Neuronal stem cell (in vitro differentiated cells): ENCODE data around the gene BBS9.

ENCODE experiments used
- DNase-seq: peaks from one replicate; pipeline ENCODE4 v3.0.0-alpha.2; 2013; ENCODE audit warnings: low spot score
- H2AFZ ChIP-seq: one replicate; pipeline ENCODE4 v1.6.1; 2013; ENCODE audit warnings: mild to moderate bottlenecking, low read length, inconsistent platforms
- H2AK5ac ChIP-seq: 2 replicates; pipeline ENCODE4 v1.6.1; 2013; ENCODE audit warnings: low read depth, mild to moderate bottlenecking, inconsistent platforms, low read length, moderate library complexity, mixed read lengths
- H2BK120ac ChIP-seq: 2 replicates; pipeline ENCODE4 v1.6.1; 2013; ENCODE audit warnings: low read depth, mild to moderate bottlenecking, inconsistent platforms, low read length, moderate library complexity, mixed read lengths
- H2BK12ac ChIP-seq: one replicate; pipeline ENCODE4 v1.6.1; 2013; ENCODE audit warnings: low read length, inconsistent platforms
- H2BK15ac ChIP-seq: 2 replicates; pipeline ENCODE4 v1.6.1; 2013; ENCODE audit warnings: mild to moderate bottlenecking, low read length, inconsistent platforms, mixed read lengths
- H2BK5ac ChIP-seq: one replicate; pipeline ENCODE4 v1.6.1; 2013; ENCODE audit warnings: inconsistent platforms, mild to moderate bottlenecking, low read length, moderate library complexity
- H3K14ac ChIP-seq: one replicate; pipeline ENCODE4 v1.6.1; 2013; ENCODE audit warnings: low read length, inconsistent platforms
- H3K18ac ChIP-seq: 2 replicates; pipeline ENCODE4 v1.6.1; 2013; ENCODE audit warnings: low read length, inconsistent platforms
- H3K23ac ChIP-seq: 2 replicates; pipeline ENCODE4 v1.6.1; 2013; ENCODE audit warnings: low read depth, mild to moderate bottlenecking, mixed read lengths, low read length, inconsistent platforms; ENCODE audit not compliant: poor library complexity
- H3K27ac ChIP-seq: replicated peaks from 3 replicates; pipeline ENCODE4 v1.5.1; 2013; ENCODE audit warnings: low read length, inconsistent platforms
- H3K27me3 ChIP-seq, 3 experiments: 2 replicates each; pipeline ENCODE4 v1.6.1; 2013; ENCODE audit warnings: low read length in 3 of 3, mild to moderate bottlenecking in 2 of 3, inconsistent platforms in 1 of 3, low read depth in 1 of 3, mixed read lengths in 1 of 3, moderate library complexity in 1 of 3; ENCODE audit not compliant: control insufficient read depth in 3 of 3, insufficient read depth in 3 of 3
- H3K36me3 ChIP-seq, 2 donors: replicated peaks in 1 of 2; 2 replicates each; pipeline ENCODE4 v1.6.1; 2013; ENCODE audit warnings: low read length in 2 of 2; ENCODE audit not compliant: control insufficient read depth in 2 of 2, insufficient read depth in 2 of 2
- H3K4ac ChIP-seq: 2 replicates; pipeline ENCODE4 v1.6.1; 2013; ENCODE audit warnings: inconsistent platforms, mild to moderate bottlenecking, low read length, moderate library complexity
- H3K4me1 ChIP-seq, 2 donors: 1 replicate in 1 of 2; 2 replicates in 1 of 2; pipeline ENCODE4 v1.6.1; 2013; ENCODE audit warnings: low read length in 2 of 2, low read depth in 1 of 2; ENCODE audit not compliant: control insufficient read depth in 2 of 2, insufficient read depth in 1 of 2
- H3K4me2 ChIP-seq: one replicate; pipeline ENCODE4 v1.6.1; 2013; ENCODE audit warnings: mild to moderate bottlenecking, low read length, inconsistent platforms; ENCODE audit not compliant: insufficient read depth, poor library complexity, severe bottlenecking
- H3K4me3 ChIP-seq, 2 donors: 2 replicates each; pipeline ENCODE4 v1.5.1; 2013; ENCODE audit warnings: low read length in 2 of 2, mild to moderate bottlenecking in 2 of 2, inconsistent platforms in 1 of 2, moderate library complexity in 1 of 2
- H3K79me1 ChIP-seq: one replicate; pipeline ENCODE4 v1.6.1; 2013; ENCODE audit warnings: low read depth, mild to moderate bottlenecking, inconsistent platforms, low read length, moderate library complexity
- H3K9ac ChIP-seq: one replicate; pipeline ENCODE4 v1.6.1; 2013; ENCODE audit warnings: mild to moderate bottlenecking, low read depth, low read length, inconsistent platforms; ENCODE audit not compliant: poor library complexity
- H3K9me3 ChIP-seq, 2 donors: replicated peaks in 1 of 2; 2 replicates each; pipeline versions ENCODE3 to v1.6.1; 2013; ENCODE audit warnings: low read length in 2 of 2, mild to moderate bottlenecking in 2 of 2, inconsistent platforms in 1 of 2, low read depth in 1 of 2, mixed read lengths in 1 of 2, moderate library complexity in 1 of 2; ENCODE audit not compliant: control insufficient read depth in 2 of 2, insufficient read depth in 1 of 2
- H4K8ac ChIP-seq: one replicate; pipeline ENCODE4 v1.6.1; 2013; ENCODE audit warnings: low read depth, mild to moderate bottlenecking, inconsistent platforms, low read length, moderate library complexity
- H4K91ac ChIP-seq: one replicate; pipeline ENCODE4 v1.6.1; 2013; ENCODE audit warnings: low read length, low read depth, mild to moderate bottlenecking, inconsistent platforms; ENCODE audit not compliant: poor library complexity
- WGBS, 2 donors: extraction: QIAGEN DNeasy Blood & Tissue Kit; methylation state at CpG; one replicate each; pipeline ENCODE4 v1.1.7; 2013; ENCODE audit warnings: missing lambda C conversion rate in 2 of 2, mixed read lengths in 1 of 2; ENCODE audit not compliant: insufficient read length in 2 of 2, insufficient replicate concordance in 1 of 2; ENCODE audit errors: extremely low coverage in 2 of 2; 5-methylcytosine and 5-hydroxymethylcytosine counted together

Gene BBS9

DNA sequence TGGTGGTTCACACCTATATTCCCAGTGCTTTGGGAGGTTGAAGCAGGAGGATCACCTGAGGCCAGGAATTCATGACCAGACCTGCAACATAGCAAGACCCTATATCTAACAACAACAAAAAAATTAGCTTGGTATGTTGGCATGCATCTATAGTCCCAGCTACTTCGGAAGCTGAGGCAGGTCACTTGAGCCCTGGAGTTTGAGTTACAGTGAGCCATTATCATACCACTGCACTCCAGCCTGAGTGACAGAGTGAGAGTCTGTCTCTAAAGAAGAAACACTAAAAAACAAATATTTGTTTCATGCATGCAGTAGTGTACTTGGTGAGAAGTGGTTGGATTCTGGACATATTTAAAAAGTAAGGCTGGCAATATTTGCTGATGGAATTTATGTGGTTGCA, 198.1 kb downstream of the BBS9 start:
- Histone ChIP-seq H3K23ac (no peak overlapping the region), H3K27ac (no peak overlapping the region), H3K4ac (no peak overlapping the region), H2AFZ (no peak overlapping the region), H3K4me2 (no peak overlapping the region), H2BK5ac (no peak overlapping the region), H3K9me3 (no peaks in the 10 kb centered on the region), H2BK15ac (no peak overlapping the region), H4K91ac (no peak overlapping the region), H3K14ac (no peak overlapping the region), H3K27me3 (no peaks in the 10 kb centered on the region), H3K4me3 (no peak overlapping the region), H4K8ac (no peak overlapping the region), H3K79me1 (no peaks in the 10 kb centered on the region), H2BK12ac (no peak overlapping the region), H3K18ac (no peak overlapping the region), H3K9ac (no peak overlapping the region), H3K36me3 (no peaks in the 10 kb centered on the region), H2BK120ac (no peak overlapping the region), H3K4me1 (no peaks in the 10 kb centered on the region), H2AK5ac (no peak overlapping the region)
- DNase-seq: no peak
- WGBS, 2 donors: no CpG with 5 or more reads among the region's 1 CpG

DNA sequence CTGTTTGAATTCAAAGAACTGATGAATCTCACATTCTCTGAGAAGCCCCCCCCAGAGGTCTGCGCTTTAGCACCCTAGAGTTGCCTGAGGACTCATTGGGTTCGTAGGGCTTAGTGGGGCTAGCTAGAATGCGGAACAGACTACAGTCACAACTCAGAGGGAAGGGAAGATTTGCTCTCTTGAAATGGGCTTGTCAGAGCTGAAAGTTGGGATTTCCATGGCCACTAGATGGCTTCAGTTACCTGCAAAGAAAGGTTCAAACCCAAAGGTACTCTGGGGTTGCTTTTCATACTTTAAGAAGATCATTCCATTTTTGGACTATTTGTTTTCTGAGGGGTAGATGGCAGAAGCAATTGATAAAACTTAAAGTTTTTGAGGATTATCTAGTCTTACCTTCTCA, 205.0 kb downstream of the BBS9 start:
- H2BK5ac ChIP-seq: no peak overlapping the region
- H3K4me2 ChIP-seq: no peak overlapping the region
- no peak overlapping the region for H3K27ac ChIP-seq
- no peaks in the 10 kb centered on the region for H3K4me1 ChIP-seq
- no peak overlapping the region for H2AK5ac ChIP-seq
- H3K36me3 ChIP-seq: no peaks in the 10 kb centered on the region
- H3K27me3 ChIP-seq: no peaks in the 10 kb centered on the region
- no peaks in the 10 kb centered on the region for H3K9me3 ChIP-seq
- no peak overlapping the region for H4K91ac ChIP-seq
- H3K79me1 ChIP-seq: no peaks in the 10 kb centered on the region
- no peak overlapping the region for H3K18ac ChIP-seq
- H4K8ac ChIP-seq: no peak overlapping the region
- H3K23ac ChIP-seq: no peak overlapping the region
- no peak overlapping the region for H2BK15ac ChIP-seq
- H2BK12ac ChIP-seq: no peak overlapping the region
- no peak overlapping the region for H2AFZ ChIP-seq
- no peak overlapping the region for H2BK120ac ChIP-seq
- H3K9ac ChIP-seq: no peak overlapping the region
- no peak for DNase-seq
- H3K4me3 ChIP-seq: no peak overlapping the region
- no peak overlapping the region for H3K14ac ChIP-seq
- WGBS, 2 donors: no CpG with 5 or more reads among the region's 3 CpGs
- H3K4ac ChIP-seq: no peak overlapping the region

DNA sequence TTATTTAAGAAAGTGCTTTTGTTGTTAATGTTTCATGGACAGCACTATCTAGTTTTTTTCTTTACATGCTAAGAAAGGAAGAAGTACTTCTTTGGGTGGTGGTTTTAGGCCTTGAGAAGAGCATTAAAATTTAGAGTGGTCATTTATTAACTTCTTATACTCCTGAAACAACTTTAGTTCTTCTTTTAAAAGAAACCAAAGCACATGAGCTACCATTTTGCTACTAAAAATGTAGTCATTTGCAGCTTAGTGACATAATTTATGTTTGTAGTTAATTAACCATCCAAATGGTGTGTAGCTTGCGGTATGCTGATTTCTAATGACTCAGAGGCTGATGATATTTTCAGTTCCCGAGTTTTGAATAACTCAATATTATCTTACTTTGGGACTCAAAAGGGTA, 207.5 kb downstream of the BBS9 start:
- H2BK5ac ChIP-seq: no peak overlapping the region
- H3K27me3 ChIP-seq: no peaks in the 10 kb centered on the region
- H2BK15ac ChIP-seq: no peak overlapping the region
- H2BK12ac ChIP-seq: no peak overlapping the region
- no peak overlapping the region for H4K8ac ChIP-seq
- H3K79me1 ChIP-seq: no peaks in the 10 kb centered on the region
- WGBS, 2 donors: no CpG with 5 or more reads among the region's 2 CpGs
- H2BK120ac ChIP-seq: no peak overlapping the region
- H3K23ac ChIP-seq: no peak overlapping the region
- no peak overlapping the region for H3K14ac ChIP-seq
- DNase-seq: no peak
- no peaks in the 10 kb centered on the region for H3K9me3 ChIP-seq
- H3K36me3 ChIP-seq: no peaks in the 10 kb centered on the region
- no peak overlapping the region for H3K4me2 ChIP-seq
- H3K4me3 ChIP-seq: no peak overlapping the region
- H3K9ac ChIP-seq: no peak overlapping the region
- H2AK5ac ChIP-seq: no peak overlapping the region
- H4K91ac ChIP-seq: no peak overlapping the region
- H3K18ac ChIP-seq: no peak overlapping the region
- no peak overlapping the region for H3K27ac ChIP-seq
- H2AFZ ChIP-seq: no peak overlapping the region
- H3K4me1 ChIP-seq: no peaks in the 10 kb centered on the region
- H3K4ac ChIP-seq: no peak overlapping the region

DNA sequence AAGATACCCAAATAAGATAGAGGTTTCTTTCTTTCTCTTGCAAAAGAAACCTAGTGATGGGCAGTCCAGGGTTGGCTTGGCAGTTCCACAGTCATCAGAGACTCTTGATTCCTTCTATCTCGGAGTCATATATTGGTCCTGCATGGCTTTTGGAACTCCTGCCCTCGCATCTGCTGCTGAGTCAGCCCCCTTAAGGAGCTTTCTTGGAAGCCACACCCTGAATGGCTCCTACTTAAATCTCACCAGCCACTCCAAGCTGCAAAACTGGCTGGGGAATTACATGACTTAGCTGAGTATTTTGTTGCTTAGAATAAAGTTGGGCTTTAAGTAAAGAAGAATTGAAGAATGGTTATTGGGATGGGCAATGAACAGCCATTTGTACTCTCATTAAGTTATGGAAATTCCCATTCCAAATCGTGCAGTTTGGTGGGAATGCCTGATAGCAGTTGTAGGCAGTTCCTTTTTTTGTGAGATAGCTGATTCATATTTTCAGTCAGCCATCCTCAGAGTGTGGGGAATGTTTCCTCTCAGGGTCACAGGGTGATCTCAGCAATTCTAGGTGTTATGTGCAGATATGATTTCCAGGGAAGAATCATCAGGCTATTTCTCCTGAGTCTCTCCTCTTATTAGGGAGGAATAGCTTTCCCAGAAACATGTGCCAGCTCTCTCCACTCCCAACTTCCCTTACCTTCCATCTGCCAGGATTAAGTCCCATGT, 209.9 kb downstream of the BBS9 start:
- no peak overlapping the region for H3K23ac ChIP-seq

More for the DNA sequence above, 209.9 kb downstream of the BBS9 start:
- Histone ChIP-seq H2BK12ac (no peak overlapping the region), H4K8ac (no peak overlapping the region), H3K27ac (no peak overlapping the region), H3K79me1 (no peaks in the 10 kb centered on the region), H3K4me2 (no peak overlapping the region), H3K36me3 (no peaks in the 10 kb centered on the region), H3K14ac (no peak overlapping the region), H2AFZ (no peak overlapping the region), H3K4me1 (no peaks in the 10 kb centered on the region), H2BK15ac (no peak overlapping the region), H3K9ac (no peak overlapping the region), H3K27me3 (no peaks in the 10 kb centered on the region), H2AK5ac (no peak overlapping the region), H3K4ac (no peak overlapping the region), H3K9me3 (no peaks in the 10 kb centered on the region), H3K18ac (no peak overlapping the region), H3K4me3 (no peak overlapping the region), H2BK120ac (no peak overlapping the region), H4K91ac (no peak overlapping the region), H2BK5ac (no peak overlapping the region)
- no peak for DNase-seq
- WGBS, 2 donors: no CpG with 5 or more reads among the region's 3 CpGs
